GM18498 (cell line): Measurements from ENCODE around the gene LAMA3.

Source experiments
- ATAC-seq: cut with Tn5 transposase; IDR thresholded peaks from one replicate; pipeline ENCODE4 v1.9.1; 2021; ENCODE audit warnings: mild to moderate bottlenecking, moderate library complexity; ENCODE audit not compliant: unreplicated experiment

LAMA3 gene

GRCh38 chr18:23871410-23871809 lies 182.2 kb downstream of the LAMA3 start:
- ATAC-seq: peak; percentile 78

- no peak for ATAC-seq
Measured at GRCh38 chr18:23872701-23873550, 183.7 kb downstream of the LAMA3 start.

GRCh38 chr18:23875966-23876895 lies 187.0 kb downstream of the LAMA3 start:
- no peak for ATAC-seq

GRCh38 chr18:23876921-23877320 lies 187.7 kb downstream of the LAMA3 start:
- no peak for ATAC-seq

- no peak for ATAC-seq
Measured at GRCh38 chr18:23877371-23877770, 188.1 kb downstream of the LAMA3 start.

- no peak for ATAC-seq
Measured at GRCh38 chr18:23878336-23878900, 189.2 kb downstream of the LAMA3 start.

- no peak for ATAC-seq
Measured at GRCh38 chr18:23879126-23879525, 189.9 kb downstream of the LAMA3 start.

GRCh38 chr18:23879544-23879943 lies 190.3 kb downstream of the LAMA3 start:
- no peak for ATAC-seq

- ATAC-seq: no peak
Measured at GRCh38 chr18:23879966-23880565, 190.8 kb downstream of the LAMA3 start.

GRCh38 chr18:23880931-23881617 lies 191.8 kb downstream of the LAMA3 start:
- ATAC-seq: no peak

GRCh38 chr18:23881778-23882177 lies 192.5 kb downstream of the LAMA3 start:
- ATAC-seq: no peak

- no peak for ATAC-seq
Measured at GRCh38 chr18:23882616-23883276, 193.5 kb downstream of the LAMA3 start.

GRCh38 chr18:23883277-23883790 lies 194.1 kb downstream of the LAMA3 start:
- ATAC-seq: no peak

GRCh38 chr18:23884681-23885375 lies 195.6 kb downstream of the LAMA3 start:
- no peak for ATAC-seq

- ATAC-seq: no peak
Measured at GRCh38 chr18:23885750-23886149, 196.5 kb downstream of the LAMA3 start.

GRCh38 chr18:23887035-23887434 lies 197.8 kb downstream of the LAMA3 start:
- no peak for ATAC-seq

GRCh38 chr18:23887493-23887892 lies 198.2 kb downstream of the LAMA3 start:
- no peak for ATAC-seq

- ATAC-seq: no peak
Measured at GRCh38 chr18:23888881-23889280, 199.6 kb downstream of the LAMA3 start.

- no peak for ATAC-seq
Measured at GRCh38 chr18:23889907-23890306, 200.7 kb downstream of the LAMA3 start.
